WTC11 (cell line): ENCODE measurements around the gene PRKAR1B. TPM values are rescaled to one million over a fixed set of nuclear protein-coding genes. Genes with fewer than 3 reads are reported as not detected.

ENCODE experiments used
- ATAC-seq: fragments of 200-7000 bp; cut with Tn5 transposase; 2 replicates; pipeline ENCODE4 v1.10.0; 2021; ENCODE audit warnings: mild to moderate bottlenecking, moderate library complexity
- CTCF ChIA-PET: fragments of 300-600 bp; sonication (Branson Sonifier 250); formaldehyde crosslinking; loops from one replicate; lab custom pipeline; 2021; ENCODE audit warnings: antibody characterized with exemption; lab: Charles Lee
- POLR2A ChIA-PET: fragments of 350-600 bp; sonication (Branson Sonifier 250); formaldehyde crosslinking; loops from one replicate; lab custom pipeline; 2021; ENCODE audit warnings: antibody characterized with exemption; lab: Charles Lee
- DNase-seq: peaks from one replicate; pipeline ENCODE4 v3.0.0; 2021; ENCODE audit warnings: low spot score
- H3K27ac Mint-ChIP-seq: 2 replicates; pipeline ENCODE4 v1.8.0; 2021; ENCODE audit warnings: mixed read lengths
- H3K27me3 Mint-ChIP-seq: 2 replicates; pipeline ENCODE4 v1.8.0; 2021; ENCODE audit warnings: low read depth, mild to moderate bottlenecking, moderate library complexity, mixed read lengths
- H3K36me3 Mint-ChIP-seq: 2 replicates; pipeline ENCODE4 v1.8.0; 2021; ENCODE audit warnings: mixed read lengths
- H3K4me1 Mint-ChIP-seq: 2 replicates; pipeline ENCODE4 v1.8.0; 2022; ENCODE audit warnings: mixed read lengths
- H3K4me3 Mint-ChIP-seq: 2 replicates; pipeline ENCODE4 v1.8.0; 2021; ENCODE audit warnings: mild to moderate bottlenecking, moderate library complexity, mixed read lengths
- H3K9me3 Mint-ChIP-seq: 2 replicates; pipeline ENCODE4 v1.8.0; 2021; ENCODE audit warnings: mixed read lengths
- ATF1 ChIP-seq: sonication (generic); formaldehyde crosslinking; IDR thresholded peaks from 2 replicates; pipeline ENCODE4 v1.8.1; 2023; ENCODE audit warnings: mild to moderate bottlenecking, moderate library complexity, missing genetic modification reagents
- CBFB ChIP-seq: sonication (generic); formaldehyde crosslinking; IDR thresholded peaks from 2 replicates; pipeline ENCODE4 v1.8.1; 2022; ENCODE audit warnings: mild to moderate bottlenecking, low read depth, missing genetic modification reagents
- CREM ChIP-seq: sonication (generic); formaldehyde crosslinking; IDR thresholded peaks from 2 replicates; pipeline ENCODE4 v1.8.1; 2022; ENCODE audit warnings: mild to moderate bottlenecking, missing genetic modification reagents, moderate library complexity
- ETV6 ChIP-seq: sonication (generic); formaldehyde crosslinking; IDR thresholded peaks from 2 replicates; pipeline ENCODE4 v1.8.1; 2022; ENCODE audit warnings: mild to moderate bottlenecking, missing genetic modification reagents
- MXD4 ChIP-seq: fragments of 250-450 bp; sonication (Bioruptor Pico); IDR thresholded peaks from 2 replicates; pipeline ENCODE4 v1.8.0; 2021; ENCODE audit warnings: mild to moderate bottlenecking, moderate library complexity, borderline replicate concordance
- MYBL2 ChIP-seq: sonication (generic); formaldehyde crosslinking; IDR thresholded peaks from 2 replicates; pipeline ENCODE4 v1.8.1; 2023; ENCODE audit warnings: mild to moderate bottlenecking, moderate library complexity, missing genetic modification reagents
- NFATC4 ChIP-seq: fragments of 250-450 bp; sonication (Bioruptor Pico); IDR thresholded peaks from 2 replicates; pipeline ENCODE4 v1.9.0; 2021; ENCODE audit warnings: mild to moderate bottlenecking
- SP1 ChIP-seq: sonication (generic); formaldehyde crosslinking; conservative IDR thresholded peaks from 2 replicates; pipeline ENCODE4 v1.8.1; 2022; ENCODE audit warnings: missing genetic modification reagents
- ZNF317 ChIP-seq: sonication (generic); formaldehyde crosslinking; IDR thresholded peaks from 2 replicates; pipeline ENCODE4 v1.8.1; 2023; ENCODE audit warnings: low read depth, mild to moderate bottlenecking, moderate library complexity, missing genetic modification reagents, borderline replicate concordance
- ZNF396 ChIP-seq: fragments of 250-450 bp; sonication (Bioruptor Pico); IDR thresholded peaks from 2 replicates; pipeline ENCODE4 v1.8.0; 2021; ENCODE audit warnings: mild to moderate bottlenecking, moderate library complexity, borderline replicate concordance
- ZNF416 ChIP-seq: fragments of 250-450 bp; sonication (Bioruptor Pico); IDR thresholded peaks from 2 replicates; pipeline ENCODE4 v1.9.0; 2021; ENCODE audit warnings: mild to moderate bottlenecking, inconsistent platforms
- ZNF423 ChIP-seq: fragments of 250-450 bp; sonication (Bioruptor Pico); IDR thresholded peaks from 2 replicates; pipeline ENCODE4 v2.1.2; 2022; ENCODE audit warnings: mild to moderate bottlenecking, moderate library complexity
- total RNA-seq: library from RNA; stranded (reverse); gene quantifications from 3 replicates; pipeline ENCODE4 v1.2.3, GENCODE V29; 2021
- TF ChIP-seq, protein P1 (sequence below): sonication (generic); formaldehyde crosslinking; IDR thresholded peaks from 2 replicates; pipeline ENCODE4 v1.8.0; 2023; ENCODE audit warnings: missing genetic modification reagents, mild to moderate bottlenecking, borderline replicate concordance
- TF ChIP-seq, protein P2 (sequence below): sonication (generic); formaldehyde crosslinking; IDR thresholded peaks from 2 replicates; pipeline ENCODE4 v1.8.0; 2022; ENCODE audit warnings: mild to moderate bottlenecking, missing genetic modification reagents
- TF ChIP-seq, protein P3 (sequence below): sonication (generic); formaldehyde crosslinking; IDR thresholded peaks from 2 replicates; pipeline ENCODE4 v1.8.1; 2023; ENCODE audit warnings: mild to moderate bottlenecking, missing genetic modification reagents, borderline replicate concordance
- TF ChIP-seq, protein P4 (sequence below): sonication (generic); formaldehyde crosslinking; IDR thresholded peaks from 2 replicates; pipeline ENCODE4 v1.8.1; 2022; ENCODE audit warnings: mild to moderate bottlenecking, moderate library complexity, missing genetic modification reagents
- TF ChIP-seq, protein P5 (sequence below): sonication (generic); formaldehyde crosslinking; IDR thresholded peaks from 2 replicates; pipeline ENCODE4 v1.8.1; 2022; ENCODE audit warnings: missing genetic modification reagents, borderline replicate concordance
- TF ChIP-seq, protein P6 (sequence below): sonication (generic); formaldehyde crosslinking; IDR thresholded peaks from 2 replicates; pipeline ENCODE4 v1.8.1; 2022; ENCODE audit warnings: low read depth, missing genetic modification reagents, borderline replicate concordance
- TF ChIP-seq, protein P7 (sequence below): sonication (generic); formaldehyde crosslinking; IDR thresholded peaks from 2 replicates; pipeline ENCODE4 v1.8.0; 2022; ENCODE audit warnings: missing genetic modification reagents

PRKAR1B gene
- total RNA-seq, 1 experiment from 2014 or later: 43.6 TPM

DNA sequence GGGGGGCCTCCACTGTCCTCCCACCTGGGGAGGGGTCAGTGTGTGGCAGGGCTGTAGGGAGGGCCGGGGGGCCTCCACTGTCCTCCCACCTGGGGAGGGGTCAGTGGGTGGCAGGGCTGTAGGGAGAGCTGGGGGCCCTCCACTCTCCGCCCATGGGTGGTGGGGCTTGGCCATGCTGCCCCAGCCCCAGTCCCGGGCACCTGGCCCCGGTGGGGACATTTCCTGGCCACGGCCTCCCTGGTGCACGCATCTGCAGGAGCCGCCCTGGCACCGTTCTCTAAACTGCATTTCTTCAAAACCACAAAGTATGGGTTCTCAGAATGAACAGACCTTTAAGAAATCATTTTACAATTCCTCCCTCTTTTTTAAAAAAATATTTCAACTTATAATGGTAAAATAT lies 118.1 kb downstream of the PRKAR1B start:
- TF ChIP-seq CBFB (CRISPR knock-in tag): no peak
- TF ChIP-seq ETV6 (CRISPR knock-in tag): no peak
- TF ChIP-seq, protein P1, sequence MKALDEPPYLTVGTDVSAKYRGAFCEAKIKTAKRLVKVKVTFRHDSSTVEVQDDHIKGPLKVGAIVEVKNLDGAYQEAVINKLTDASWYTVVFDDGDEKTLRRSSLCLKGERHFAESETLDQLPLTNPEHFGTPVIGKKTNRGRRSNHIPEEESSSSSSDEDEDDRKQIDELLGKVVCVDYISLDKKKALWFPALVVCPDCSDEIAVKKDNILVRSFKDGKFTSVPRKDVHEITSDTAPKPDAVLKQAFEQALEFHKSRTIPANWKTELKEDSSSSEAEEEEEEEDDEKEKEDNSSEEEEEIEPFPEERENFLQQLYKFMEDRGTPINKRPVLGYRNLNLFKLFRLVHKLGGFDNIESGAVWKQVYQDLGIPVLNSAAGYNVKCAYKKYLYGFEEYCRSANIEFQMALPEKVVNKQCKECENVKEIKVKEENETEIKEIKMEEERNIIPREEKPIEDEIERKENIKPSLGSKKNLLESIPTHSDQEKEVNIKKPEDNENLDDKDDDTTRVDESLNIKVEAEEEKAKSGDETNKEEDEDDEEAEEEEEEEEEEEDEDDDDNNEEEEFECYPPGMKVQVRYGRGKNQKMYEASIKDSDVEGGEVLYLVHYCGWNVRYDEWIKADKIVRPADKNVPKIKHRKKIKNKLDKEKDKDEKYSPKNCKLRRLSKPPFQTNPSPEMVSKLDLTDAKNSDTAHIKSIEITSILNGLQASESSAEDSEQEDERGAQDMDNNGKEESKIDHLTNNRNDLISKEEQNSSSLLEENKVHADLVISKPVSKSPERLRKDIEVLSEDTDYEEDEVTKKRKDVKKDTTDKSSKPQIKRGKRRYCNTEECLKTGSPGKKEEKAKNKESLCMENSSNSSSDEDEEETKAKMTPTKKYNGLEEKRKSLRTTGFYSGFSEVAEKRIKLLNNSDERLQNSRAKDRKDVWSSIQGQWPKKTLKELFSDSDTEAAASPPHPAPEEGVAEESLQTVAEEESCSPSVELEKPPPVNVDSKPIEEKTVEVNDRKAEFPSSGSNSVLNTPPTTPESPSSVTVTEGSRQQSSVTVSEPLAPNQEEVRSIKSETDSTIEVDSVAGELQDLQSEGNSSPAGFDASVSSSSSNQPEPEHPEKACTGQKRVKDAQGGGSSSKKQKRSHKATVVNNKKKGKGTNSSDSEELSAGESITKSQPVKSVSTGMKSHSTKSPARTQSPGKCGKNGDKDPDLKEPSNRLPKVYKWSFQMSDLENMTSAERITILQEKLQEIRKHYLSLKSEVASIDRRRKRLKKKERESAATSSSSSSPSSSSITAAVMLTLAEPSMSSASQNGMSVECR: no peak
- no peak for TF ChIP-seq ZNF317 (CRISPR knock-in tag)
- no peak for TF ChIP-seq ZNF416
- no peak for TF ChIP-seq CREM (CRISPR knock-in tag)
- no peak for TF ChIP-seq ATF1 (CRISPR knock-in tag)
- no peak for TF ChIP-seq ZNF423 (CRISPR knock-in tag)
- no peak for TF ChIP-seq MYBL2 (CRISPR knock-in tag)
- no peak for TF ChIP-seq ZNF396 (CRISPR knock-in tag)
- no peak for TF ChIP-seq NFATC4 (CRISPR knock-in tag)
- TF ChIP-seq, protein P2, sequence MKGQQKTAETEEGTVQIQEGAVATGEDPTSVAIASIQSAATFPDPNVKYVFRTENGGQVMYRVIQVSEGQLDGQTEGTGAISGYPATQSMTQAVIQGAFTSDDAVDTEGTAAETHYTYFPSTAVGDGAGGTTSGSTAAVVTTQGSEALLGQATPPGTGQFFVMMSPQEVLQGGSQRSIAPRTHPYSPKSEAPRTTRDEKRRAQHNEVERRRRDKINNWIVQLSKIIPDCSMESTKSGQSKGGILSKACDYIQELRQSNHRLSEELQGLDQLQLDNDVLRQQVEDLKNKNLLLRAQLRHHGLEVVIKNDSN (CRISPR knock-in tag): no peak
- TF ChIP-seq SP1 (CRISPR knock-in tag): no peak
- TF ChIP-seq, protein P3, sequence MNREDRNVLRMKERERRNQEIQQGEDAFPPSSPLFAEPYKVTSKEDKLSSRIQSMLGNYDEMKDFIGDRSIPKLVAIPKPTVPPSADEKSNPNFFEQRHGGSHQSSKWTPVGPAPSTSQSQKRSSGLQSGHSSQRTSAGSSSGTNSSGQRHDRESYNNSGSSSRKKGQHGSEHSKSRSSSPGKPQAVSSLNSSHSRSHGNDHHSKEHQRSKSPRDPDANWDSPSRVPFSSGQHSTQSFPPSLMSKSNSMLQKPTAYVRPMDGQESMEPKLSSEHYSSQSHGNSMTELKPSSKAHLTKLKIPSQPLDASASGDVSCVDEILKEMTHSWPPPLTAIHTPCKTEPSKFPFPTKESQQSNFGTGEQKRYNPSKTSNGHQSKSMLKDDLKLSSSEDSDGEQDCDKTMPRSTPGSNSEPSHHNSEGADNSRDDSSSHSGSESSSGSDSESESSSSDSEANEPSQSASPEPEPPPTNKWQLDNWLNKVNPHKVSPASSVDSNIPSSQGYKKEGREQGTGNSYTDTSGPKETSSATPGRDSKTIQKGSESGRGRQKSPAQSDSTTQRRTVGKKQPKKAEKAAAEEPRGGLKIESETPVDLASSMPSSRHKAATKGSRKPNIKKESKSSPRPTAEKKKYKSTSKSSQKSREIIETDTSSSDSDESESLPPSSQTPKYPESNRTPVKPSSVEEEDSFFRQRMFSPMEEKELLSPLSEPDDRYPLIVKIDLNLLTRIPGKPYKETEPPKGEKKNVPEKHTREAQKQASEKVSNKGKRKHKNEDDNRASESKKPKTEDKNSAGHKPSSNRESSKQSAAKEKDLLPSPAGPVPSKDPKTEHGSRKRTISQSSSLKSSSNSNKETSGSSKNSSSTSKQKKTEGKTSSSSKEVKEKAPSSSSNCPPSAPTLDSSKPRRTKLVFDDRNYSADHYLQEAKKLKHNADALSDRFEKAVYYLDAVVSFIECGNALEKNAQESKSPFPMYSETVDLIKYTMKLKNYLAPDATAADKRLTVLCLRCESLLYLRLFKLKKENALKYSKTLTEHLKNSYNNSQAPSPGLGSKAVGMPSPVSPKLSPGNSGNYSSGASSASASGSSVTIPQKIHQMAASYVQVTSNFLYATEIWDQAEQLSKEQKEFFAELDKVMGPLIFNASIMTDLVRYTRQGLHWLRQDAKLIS (CRISPR knock-in tag): no peak
- TF ChIP-seq, protein P4, sequence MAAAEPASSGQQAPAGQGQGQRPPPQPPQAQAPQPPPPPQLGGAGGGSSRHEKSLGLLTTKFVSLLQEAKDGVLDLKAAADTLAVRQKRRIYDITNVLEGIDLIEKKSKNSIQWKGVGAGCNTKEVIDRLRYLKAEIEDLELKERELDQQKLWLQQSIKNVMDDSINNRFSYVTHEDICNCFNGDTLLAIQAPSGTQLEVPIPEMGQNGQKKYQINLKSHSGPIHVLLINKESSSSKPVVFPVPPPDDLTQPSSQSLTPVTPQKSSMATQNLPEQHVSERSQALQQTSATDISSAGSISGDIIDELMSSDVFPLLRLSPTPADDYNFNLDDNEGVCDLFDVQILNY (CRISPR knock-in tag): no peak
- H3K27me3 Mint-ChIP-seq: no peaks in the 10 kb centered on the region
- no peaks in the 10 kb centered on the region; the same call in 1 of the 2 replicates for H3K36me3 Mint-ChIP-seq
- DNase-seq (no peak), ATAC-seq (no peak)
- peaks cover 4% of the 10 kb centered on the region; the same call in 1 of the 2 replicates for H3K9me3 Mint-ChIP-seq
- ChIA-PET CTCF (no interaction called here), POLR2A (interaction anchor here (0.6 kb wide), 1 partner anchor 164 kb away, joined by 3 read pairs; no protein-coding TSS in a partner anchor)
- peaks cover 8% of the 10 kb centered on the region for H3K4me1 Mint-ChIP-seq
- no peak overlapping the region for H3K27ac Mint-ChIP-seq
- H3K4me3 Mint-ChIP-seq: no peak overlapping the region

DNA sequence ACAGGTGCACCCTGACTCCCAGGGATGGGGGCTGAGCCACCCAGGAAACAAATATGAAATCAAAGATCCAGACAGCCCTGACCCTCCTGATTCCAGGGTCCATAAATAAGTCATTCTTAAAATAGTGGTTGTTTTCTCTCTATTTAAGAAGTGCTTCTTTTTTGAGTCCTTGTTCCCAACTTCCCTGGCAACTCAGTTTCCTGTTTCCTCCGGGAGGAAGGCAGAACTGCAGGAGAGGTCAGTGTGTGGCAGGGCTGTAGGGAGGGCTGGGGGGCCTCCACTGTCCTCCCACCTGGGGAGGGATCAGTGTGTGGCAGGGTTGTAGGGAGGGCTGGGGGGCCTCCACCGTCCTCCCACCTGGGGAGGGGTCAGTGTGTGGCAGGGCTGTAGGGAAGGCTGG lies 118.7 kb downstream of the PRKAR1B start:
- no peaks in the 10 kb centered on the region for H3K27me3 Mint-ChIP-seq
- peaks cover 4% of the 10 kb centered on the region; the same call in 1 of the 2 replicates for H3K9me3 Mint-ChIP-seq
- peak overlapping the region; percentile 20; the same call in 1 of the 2 replicates for H3K27ac Mint-ChIP-seq
- POLR2A ChIA-PET: no interaction called here
- H3K4me3 Mint-ChIP-seq: no peak overlapping the region
- CTCF ChIA-PET: no interaction called here
- DNase-seq: no peak
- peaks cover 8% of the 10 kb centered on the region for H3K4me1 Mint-ChIP-seq
- H3K36me3 Mint-ChIP-seq: no peaks in the 10 kb centered on the region; the same call in 1 of the 2 replicates
- no peak for ATAC-seq
- TF ChIP-seq, protein P5, sequence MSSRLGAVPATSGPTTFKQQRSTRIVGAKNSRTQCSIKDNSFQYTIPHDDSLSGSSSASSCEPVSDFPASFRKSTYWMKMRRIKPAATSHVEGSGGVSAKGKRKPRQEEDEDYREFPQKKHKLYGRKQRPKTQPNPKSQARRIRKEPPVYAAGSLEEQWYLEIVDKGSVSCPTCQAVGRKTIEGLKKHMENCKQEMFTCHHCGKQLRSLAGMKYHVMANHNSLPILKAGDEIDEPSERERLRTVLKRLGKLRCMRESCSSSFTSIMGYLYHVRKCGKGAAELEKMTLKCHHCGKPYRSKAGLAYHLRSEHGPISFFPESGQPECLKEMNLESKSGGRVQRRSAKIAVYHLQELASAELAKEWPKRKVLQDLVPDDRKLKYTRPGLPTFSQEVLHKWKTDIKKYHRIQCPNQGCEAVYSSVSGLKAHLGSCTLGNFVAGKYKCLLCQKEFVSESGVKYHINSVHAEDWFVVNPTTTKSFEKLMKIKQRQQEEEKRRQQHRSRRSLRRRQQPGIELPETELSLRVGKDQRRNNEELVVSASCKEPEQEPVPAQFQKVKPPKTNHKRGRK (CRISPR knock-in tag): no peak
- TF ChIP-seq, protein P6, sequence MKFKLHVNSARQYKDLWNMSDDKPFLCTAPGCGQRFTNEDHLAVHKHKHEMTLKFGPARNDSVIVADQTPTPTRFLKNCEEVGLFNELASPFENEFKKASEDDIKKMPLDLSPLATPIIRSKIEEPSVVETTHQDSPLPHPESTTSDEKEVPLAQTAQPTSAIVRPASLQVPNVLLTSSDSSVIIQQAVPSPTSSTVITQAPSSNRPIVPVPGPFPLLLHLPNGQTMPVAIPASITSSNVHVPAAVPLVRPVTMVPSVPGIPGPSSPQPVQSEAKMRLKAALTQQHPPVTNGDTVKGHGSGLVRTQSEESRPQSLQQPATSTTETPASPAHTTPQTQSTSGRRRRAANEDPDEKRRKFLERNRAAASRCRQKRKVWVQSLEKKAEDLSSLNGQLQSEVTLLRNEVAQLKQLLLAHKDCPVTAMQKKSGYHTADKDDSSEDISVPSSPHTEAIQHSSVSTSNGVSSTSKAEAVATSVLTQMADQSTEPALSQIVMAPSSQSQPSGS: no peak
- TF ChIP-seq, protein P7, sequence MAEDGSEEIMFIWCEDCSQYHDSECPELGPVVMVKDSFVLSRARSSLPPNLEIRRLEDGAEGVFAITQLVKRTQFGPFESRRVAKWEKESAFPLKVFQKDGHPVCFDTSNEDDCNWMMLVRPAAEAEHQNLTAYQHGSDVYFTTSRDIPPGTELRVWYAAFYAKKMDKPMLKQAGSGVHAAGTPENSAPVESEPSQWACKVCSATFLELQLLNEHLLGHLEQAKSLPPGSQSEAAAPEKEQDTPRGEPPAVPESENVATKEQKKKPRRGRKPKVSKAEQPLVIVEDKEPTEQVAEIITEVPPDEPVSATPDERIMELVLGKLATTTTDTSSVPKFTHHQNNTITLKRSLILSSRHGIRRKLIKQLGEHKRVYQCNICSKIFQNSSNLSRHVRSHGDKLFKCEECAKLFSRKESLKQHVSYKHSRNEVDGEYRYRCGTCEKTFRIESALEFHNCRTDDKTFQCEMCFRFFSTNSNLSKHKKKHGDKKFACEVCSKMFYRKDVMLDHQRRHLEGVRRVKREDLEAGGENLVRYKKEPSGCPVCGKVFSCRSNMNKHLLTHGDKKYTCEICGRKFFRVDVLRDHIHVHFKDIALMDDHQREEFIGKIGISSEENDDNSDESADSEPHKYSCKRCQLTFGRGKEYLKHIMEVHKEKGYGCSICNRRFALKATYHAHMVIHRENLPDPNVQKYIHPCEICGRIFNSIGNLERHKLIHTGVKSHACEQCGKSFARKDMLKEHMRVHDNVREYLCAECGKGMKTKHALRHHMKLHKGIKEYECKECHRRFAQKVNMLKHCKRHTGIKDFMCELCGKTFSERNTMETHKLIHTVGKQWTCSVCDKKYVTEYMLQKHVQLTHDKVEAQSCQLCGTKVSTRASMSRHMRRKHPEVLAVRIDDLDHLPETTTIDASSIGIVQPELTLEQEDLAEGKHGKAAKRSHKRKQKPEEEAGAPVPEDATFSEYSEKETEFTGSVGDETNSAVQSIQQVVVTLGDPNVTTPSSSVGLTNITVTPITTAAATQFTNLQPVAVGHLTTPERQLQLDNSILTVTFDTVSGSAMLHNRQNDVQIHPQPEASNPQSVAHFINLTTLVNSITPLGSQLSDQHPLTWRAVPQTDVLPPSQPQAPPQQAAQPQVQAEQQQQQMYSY (CRISPR knock-in tag): no peak
- TF ChIP-seq MXD4: no peak
